HEK293 (cell line): ENCODE data around the gene CIART.

Experiments
- GLIS2 ChIP-seq: fragments of 450-650 bp; formaldehyde crosslinking; IDR thresholded peaks from 2 replicates; pipeline ENCODE4 v1.5.1; 2016; ENCODE audit warnings: missing biosample characterization, missing genetic modification characterization
- HIC1 ChIP-seq: fragments of 450-650 bp; formaldehyde crosslinking; IDR thresholded peaks from 2 replicates; pipeline ENCODE4 v1.5.1; 2016; ENCODE audit warnings: missing biosample characterization, missing genetic modification characterization
- KLF1 ChIP-seq: fragments of 450-650 bp; formaldehyde crosslinking; IDR thresholded peaks from 2 replicates; pipeline ENCODE4 v1.5.1; 2016; ENCODE audit warnings: missing biosample characterization, missing genetic modification characterization
- KLF16 ChIP-seq: fragments of 450-650 bp; formaldehyde crosslinking; IDR thresholded peaks from 2 replicates; pipeline ENCODE4 v1.5.1; 2017; ENCODE audit warnings: missing biosample characterization, missing genetic modification characterization
- MEIS1 ChIP-seq: sonication (generic); formaldehyde crosslinking; IDR thresholded peaks from 2 replicates; pipeline ENCODE4 v1.8.1; 2022; ENCODE audit warnings: missing genetic modification reagents, mild to moderate bottlenecking, borderline replicate concordance
- SP3 ChIP-seq: fragments of 450-650 bp; formaldehyde crosslinking; IDR thresholded peaks from 2 replicates; pipeline ENCODE4 v1.5.1; 2016; ENCODE audit warnings: missing biosample characterization, missing genetic modification characterization
- YY1 ChIP-seq: fragments of 450-650 bp; formaldehyde crosslinking; IDR thresholded peaks from 2 replicates; pipeline ENCODE4 v1.5.1; 2018; ENCODE audit warnings: missing biosample characterization, missing genetic modification characterization
- ZBTB8A ChIP-seq: fragments of 450-650 bp; formaldehyde crosslinking; IDR thresholded peaks from 2 replicates; pipeline ENCODE4 v1.5.1; 2016; ENCODE audit warnings: missing biosample characterization, missing genetic modification characterization
- ZEB2 ChIP-seq: fragments of 450-650 bp; formaldehyde crosslinking; IDR thresholded peaks from 2 replicates; pipeline ENCODE4 v1.5.1; 2016; ENCODE audit warnings: missing biosample characterization, missing genetic modification characterization
- ZFP3 ChIP-seq: fragments of 450-650 bp; formaldehyde crosslinking; IDR thresholded peaks from 2 replicates; pipeline ENCODE4 v1.5.1; 2016; ENCODE audit warnings: low read depth, missing biosample characterization, missing genetic modification characterization
- ZNF16 ChIP-seq: fragments of 450-650 bp; formaldehyde crosslinking; IDR thresholded peaks from 2 replicates; pipeline ENCODE4 v1.5.1; 2016; ENCODE audit warnings: low read depth, missing biosample characterization, missing genetic modification characterization
- ZNF23 ChIP-seq: fragments of 450-650 bp; formaldehyde crosslinking; IDR thresholded peaks from 2 replicates; pipeline ENCODE4 v1.5.1; 2016; ENCODE audit warnings: missing biosample characterization, missing genetic modification characterization, borderline replicate concordance
- ZNF26 ChIP-seq: fragments of 450-650 bp; formaldehyde crosslinking; IDR thresholded peaks from 2 replicates; pipeline ENCODE4 v1.5.1; 2016; ENCODE audit warnings: missing biosample characterization, missing genetic modification characterization
- ZNF362 ChIP-seq: fragments of 450-650 bp; formaldehyde crosslinking; IDR thresholded peaks from 2 replicates; pipeline ENCODE4 v1.5.1; 2016; ENCODE audit warnings: missing biosample characterization, missing genetic modification characterization
- ZNF366 ChIP-seq: fragments of 450-650 bp; formaldehyde crosslinking; conservative IDR thresholded peaks from 2 replicates; pipeline ENCODE4 v1.5.1; 2016; ENCODE audit warnings: missing biosample characterization, missing genetic modification characterization
- ZNF391 ChIP-seq: fragments of 450-650 bp; formaldehyde crosslinking; IDR thresholded peaks from 2 replicates; pipeline ENCODE4 v1.5.1; 2016; ENCODE audit warnings: low read depth, missing biosample characterization, missing genetic modification characterization, borderline replicate concordance
- ZNF449 ChIP-seq: fragments of 450-650 bp; formaldehyde crosslinking; IDR thresholded peaks from 2 replicates; pipeline ENCODE4 v1.5.1; 2017; ENCODE audit warnings: missing biosample characterization, mild to moderate bottlenecking, missing genetic modification characterization, moderate library complexity
- ZNF513 ChIP-seq: fragments of 450-650 bp; IDR thresholded peaks from 2 replicates; pipeline ENCODE4 v1.5.1; 2018; ENCODE audit warnings: missing biosample characterization, missing genetic modification characterization
- ZNF518A ChIP-seq: fragments of 450-650 bp; formaldehyde crosslinking; conservative IDR thresholded peaks from 2 replicates; pipeline ENCODE4 v1.5.1; 2016; ENCODE audit warnings: low read depth, missing biosample characterization, missing genetic modification characterization
- ZNF549 ChIP-seq: fragments of 450-650 bp; IDR thresholded peaks from 2 replicates; pipeline ENCODE4 v1.5.1; 2018; ENCODE audit warnings: missing biosample characterization, missing genetic modification characterization, mild to moderate bottlenecking, inconsistent platforms, moderate library complexity
- ZNF658 ChIP-seq: fragments of 450-650 bp; formaldehyde crosslinking; IDR thresholded peaks from 2 replicates; pipeline ENCODE4; 2016; ENCODE audit warnings: missing biosample characterization, missing genetic modification characterization
- ZNF701 ChIP-seq: fragments of 450-650 bp; formaldehyde crosslinking; IDR thresholded peaks from 2 replicates; pipeline ENCODE4 v1.5.1; 2016; ENCODE audit warnings: missing biosample characterization, missing genetic modification characterization
- ZNF777 ChIP-seq: fragments of 450-650 bp; formaldehyde crosslinking; IDR thresholded peaks from 2 replicates; pipeline ENCODE4 v1.5.1; 2017; ENCODE audit warnings: missing biosample characterization, missing genetic modification characterization, borderline replicate concordance
- ZNF785 ChIP-seq: fragments of 450-650 bp; formaldehyde crosslinking; IDR thresholded peaks from 2 replicates; pipeline ENCODE4 v1.5.1; 2016; ENCODE audit warnings: missing biosample characterization, missing genetic modification characterization
- ZNF837 ChIP-seq: fragments of 450-650 bp; formaldehyde crosslinking; IDR thresholded peaks from 2 replicates; pipeline ENCODE4 v1.5.1; 2016; ENCODE audit warnings: missing biosample characterization, missing genetic modification characterization
- ZSCAN23 ChIP-seq: fragments of 450-650 bp; formaldehyde crosslinking; IDR thresholded peaks from 2 replicates; pipeline ENCODE4 v1.5.1; 2016; ENCODE audit warnings: missing biosample characterization, missing genetic modification characterization

CIART gene

GRCh38 chr1:150281758-150282557 is at the start of gene CIART (continued):
- no peak for TF ChIP-seq ZNF513 (tag by site-specific recombination)
- peak; percentile 53 for TF ChIP-seq GLIS2 (tag by site-specific recombination)
- no peak for TF ChIP-seq ZNF837 (tag by site-specific recombination)
- no peak for TF ChIP-seq YY1 (tag by site-specific recombination)
- TF ChIP-seq KLF1 (tag by site-specific recombination): peak; percentile 79
- no peak for TF ChIP-seq ZNF658
- peak; percentile 22; the same call in 1 of the 2 replicates for TF ChIP-seq ZEB2 (tag by site-specific recombination)
- TF ChIP-seq ZNF518A (tag by site-specific recombination): 0 out of 2 replicates have a peak, but pooled peaks have one; percentile 17
- TF ChIP-seq ZFP3 (tag by site-specific recombination): no peak
- TF ChIP-seq KLF16 (tag by site-specific recombination): peak; percentile 51; the same call in 1 of the 2 replicates
- no peak for TF ChIP-seq ZNF26 (tag by site-specific recombination)
- peak; percentile 97 for TF ChIP-seq ZNF366 (tag by site-specific recombination)
- TF ChIP-seq MEIS1 (CRISPR knock-in tag): no peak
- no peak for TF ChIP-seq ZBTB8A (tag by site-specific recombination)
- no peak for TF ChIP-seq ZNF777 (tag by site-specific recombination)
- TF ChIP-seq ZNF391 (tag by site-specific recombination): no peak; the same call in 1 of the 2 replicates
- TF ChIP-seq ZNF449: no peak
- peak; percentile 84 for TF ChIP-seq SP3 (tag by site-specific recombination)
- no peak for TF ChIP-seq ZNF785 (tag by site-specific recombination)
- TF ChIP-seq ZNF362 (tag by site-specific recombination): no peak
- no peak for TF ChIP-seq ZNF549 (tag by site-specific recombination)
- TF ChIP-seq ZNF701: no peak
- no peak for TF ChIP-seq ZNF23 (tag by site-specific recombination)
- no peak for TF ChIP-seq ZNF16 (tag by site-specific recombination)
- no peak for TF ChIP-seq HIC1 (tag by site-specific recombination)
- no peak for TF ChIP-seq ZSCAN23
